GM18517 (cell line): ENCODE measurements around the gene ST6GALNAC3.

Source experiments
- ATAC-seq: cut with Tn5 transposase; IDR thresholded peaks from one replicate; pipeline ENCODE4 v1.9.1; 2021; ENCODE audit warnings: mild to moderate bottlenecking, moderate library complexity; ENCODE audit not compliant: unreplicated experiment

The ST6GALNAC3 gene

DNA sequence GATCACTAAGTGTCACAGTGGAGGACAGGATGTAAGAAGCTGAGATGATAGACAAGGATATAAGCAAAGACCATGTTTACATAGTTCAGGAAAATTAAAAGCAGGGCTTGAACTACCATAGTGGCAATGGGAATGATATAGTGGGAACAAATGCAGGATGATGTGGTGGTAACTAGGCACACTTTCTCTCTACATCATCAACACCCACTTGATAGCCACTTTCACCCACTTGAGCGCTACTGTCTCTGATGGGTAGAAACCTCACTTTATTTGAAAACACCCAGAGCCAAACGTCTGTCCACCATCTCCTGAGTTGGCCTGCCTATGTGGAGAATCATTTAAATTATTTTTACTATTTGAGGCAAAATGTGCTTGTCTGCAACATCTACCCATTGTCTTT lies 487.7 kb downstream of the ST6GALNAC3 start:
- no peak for ATAC-seq

DNA sequence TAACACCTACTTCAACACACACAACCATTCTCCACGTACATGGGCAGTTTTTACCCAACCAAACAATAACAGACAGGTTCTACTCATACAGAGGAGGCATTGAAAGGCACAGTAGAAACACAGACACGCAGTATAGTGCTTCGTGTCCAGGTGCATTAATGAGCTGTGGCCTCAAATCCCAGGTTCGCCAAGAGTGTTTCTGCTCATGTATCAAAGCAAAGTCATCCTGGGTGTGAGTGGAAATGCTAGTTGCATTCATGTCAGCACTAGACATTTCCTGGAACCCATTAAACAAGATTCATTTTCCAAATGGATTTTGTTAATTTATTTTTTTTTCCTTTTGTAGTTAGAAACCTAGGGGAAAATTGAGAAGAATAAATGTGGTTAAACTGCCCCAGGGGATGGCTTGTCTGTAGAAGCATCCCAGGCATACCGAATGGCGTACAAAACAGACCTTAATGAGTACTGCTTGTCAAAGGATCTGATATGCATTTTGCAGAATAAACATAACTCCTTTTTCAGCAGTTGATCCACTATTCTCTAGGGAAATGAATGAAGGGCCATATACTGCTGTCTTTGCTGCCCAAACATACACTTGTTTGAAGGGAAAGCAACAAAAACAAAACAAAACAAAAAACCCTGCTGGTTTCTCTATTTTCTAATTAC lies 494.2 kb downstream of the ST6GALNAC3 start:
- ATAC-seq, result no peak

DNA sequence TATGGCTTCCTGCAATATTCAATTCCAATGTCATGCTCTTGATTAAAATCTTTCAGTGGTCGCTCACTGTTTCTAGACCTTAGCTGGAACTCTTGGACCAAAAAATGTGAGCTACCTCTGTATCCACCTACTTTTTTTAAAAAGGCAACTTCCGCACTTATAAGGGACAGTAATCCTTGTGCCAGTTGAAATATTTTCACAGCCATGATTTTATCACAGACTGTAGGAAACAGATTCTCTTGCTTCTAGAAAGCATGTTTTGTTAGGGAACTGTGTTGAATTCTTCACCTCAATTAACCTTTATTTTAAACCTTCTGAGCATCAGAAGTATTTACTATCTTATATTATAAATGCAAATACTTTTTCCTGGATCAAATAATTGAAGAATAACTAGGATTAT lies 496.7 kb downstream of the ST6GALNAC3 start:
- ATAC-seq, result no peak

DNA sequence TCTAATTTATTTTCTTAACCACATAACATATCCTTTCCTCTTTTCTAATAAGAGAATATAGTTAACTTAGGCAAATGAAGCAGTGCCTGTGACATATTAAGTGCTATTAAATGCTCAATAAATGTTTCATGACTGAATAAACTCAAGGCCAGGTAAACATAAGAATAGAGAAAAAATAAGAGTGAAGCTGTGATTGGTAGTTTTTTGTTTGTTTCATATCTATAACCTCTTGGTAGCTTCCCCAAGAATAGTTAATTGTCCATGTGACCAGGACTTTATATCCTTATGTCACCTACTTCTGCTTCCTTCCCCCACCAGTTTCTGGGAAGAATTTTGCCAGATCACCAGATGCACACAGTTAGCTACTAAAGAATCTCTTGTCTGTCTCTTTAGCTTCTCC lies 497.7 kb downstream of the ST6GALNAC3 start:
- no peak for ATAC-seq

DNA sequence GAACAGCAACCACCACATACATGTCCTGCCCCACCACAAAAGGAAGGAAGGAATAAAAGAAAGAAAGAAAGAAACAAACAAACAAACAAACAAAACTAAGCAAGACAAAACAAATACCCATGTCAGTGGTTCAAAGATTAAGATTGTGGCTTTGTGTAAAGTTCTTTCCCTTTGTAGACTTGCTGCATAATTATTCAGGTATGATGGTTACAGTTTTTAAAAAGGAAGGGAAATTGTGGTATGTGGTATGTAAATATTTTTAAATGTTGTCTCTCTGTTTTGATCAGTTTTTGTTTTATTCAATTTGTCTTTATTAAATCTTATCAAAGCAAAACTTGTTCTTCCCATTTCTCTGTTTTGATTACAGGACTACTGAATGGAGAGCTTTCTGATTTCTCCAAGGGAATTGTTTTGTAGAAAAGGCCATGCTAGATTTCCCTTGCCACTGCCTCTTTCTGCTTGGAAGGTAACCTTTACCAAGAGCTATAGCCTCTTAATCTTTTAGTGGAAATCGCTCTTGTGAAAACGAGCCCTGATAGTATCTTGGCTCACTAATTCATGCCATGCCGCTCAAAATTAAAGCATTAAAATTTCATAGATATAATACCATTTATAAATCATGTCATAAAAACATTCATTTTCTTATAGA lies 502.5 kb downstream of the ST6GALNAC3 start:
- ATAC-seq, result no peak

DNA sequence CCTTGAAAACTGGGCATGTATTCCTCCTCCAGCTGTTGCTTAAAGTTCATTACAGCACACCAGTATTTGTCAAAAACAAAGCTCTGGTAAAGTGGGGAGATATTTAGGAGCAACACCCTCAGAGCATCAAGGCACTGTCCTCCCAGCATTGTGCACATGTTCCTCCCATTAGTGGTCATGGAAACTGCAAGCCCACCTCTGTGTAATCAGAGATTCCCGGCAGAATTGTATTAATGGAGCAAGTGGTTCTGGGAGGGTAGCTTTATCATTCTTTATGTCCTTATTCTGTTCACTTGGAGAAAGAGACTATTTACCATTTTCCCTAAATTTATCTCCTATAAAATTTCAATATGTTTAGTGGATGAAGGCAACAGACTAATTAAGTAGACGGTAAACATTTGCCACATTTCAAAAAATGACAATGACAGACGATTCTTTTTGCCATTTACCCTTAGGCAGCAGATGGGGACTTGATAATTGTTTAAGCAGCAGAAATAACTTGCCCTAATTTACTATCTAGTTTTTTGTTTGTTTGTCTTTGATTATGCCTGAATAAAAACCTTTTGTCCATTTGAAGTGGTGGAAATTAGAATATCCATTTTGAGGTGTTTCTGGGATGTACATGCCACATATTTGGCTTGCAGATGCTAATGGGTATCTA lies 503.1 kb downstream of the ST6GALNAC3 start:
- no peak for ATAC-seq

DNA sequence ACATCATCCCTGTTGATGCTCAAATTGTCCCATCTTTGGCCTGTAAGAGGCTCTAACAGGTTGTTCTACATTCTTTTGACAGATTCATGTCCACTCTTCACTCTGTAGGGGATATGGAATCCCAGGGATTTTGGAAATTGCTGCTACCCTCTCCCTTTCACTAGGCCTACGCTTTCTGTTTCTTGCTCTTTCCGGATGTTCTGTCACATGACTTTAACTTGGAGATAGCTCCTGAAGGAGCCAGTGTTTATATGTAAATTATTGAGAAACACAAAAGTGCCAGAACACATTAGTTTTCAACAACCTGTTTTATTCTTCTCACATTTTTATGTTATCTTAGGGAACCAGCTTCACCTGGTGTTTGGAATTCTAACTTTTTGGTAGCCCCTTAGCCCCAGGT lies 505.7 kb downstream of the ST6GALNAC3 start:
- ATAC-seq, result no peak

DNA sequence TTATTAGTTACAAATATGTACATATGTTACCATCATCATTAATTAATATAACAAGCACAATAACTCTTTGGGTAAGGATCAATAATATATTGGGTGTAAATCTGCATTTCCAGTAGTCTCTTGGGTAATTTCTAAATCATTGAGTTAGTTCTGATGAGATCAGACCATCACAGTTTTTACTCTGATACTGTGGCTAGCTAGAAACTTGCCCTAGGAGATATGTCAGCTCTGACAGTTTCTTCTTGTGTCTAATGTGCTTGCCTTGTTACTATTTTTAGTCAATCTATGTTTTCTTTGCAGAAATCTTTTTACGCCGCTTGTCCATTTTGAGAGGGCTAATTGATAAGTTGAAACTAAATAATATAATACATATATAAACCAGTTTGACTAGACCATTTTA lies 507.2 kb downstream of the ST6GALNAC3 start:
- ATAC-seq, result no peak

DNA sequence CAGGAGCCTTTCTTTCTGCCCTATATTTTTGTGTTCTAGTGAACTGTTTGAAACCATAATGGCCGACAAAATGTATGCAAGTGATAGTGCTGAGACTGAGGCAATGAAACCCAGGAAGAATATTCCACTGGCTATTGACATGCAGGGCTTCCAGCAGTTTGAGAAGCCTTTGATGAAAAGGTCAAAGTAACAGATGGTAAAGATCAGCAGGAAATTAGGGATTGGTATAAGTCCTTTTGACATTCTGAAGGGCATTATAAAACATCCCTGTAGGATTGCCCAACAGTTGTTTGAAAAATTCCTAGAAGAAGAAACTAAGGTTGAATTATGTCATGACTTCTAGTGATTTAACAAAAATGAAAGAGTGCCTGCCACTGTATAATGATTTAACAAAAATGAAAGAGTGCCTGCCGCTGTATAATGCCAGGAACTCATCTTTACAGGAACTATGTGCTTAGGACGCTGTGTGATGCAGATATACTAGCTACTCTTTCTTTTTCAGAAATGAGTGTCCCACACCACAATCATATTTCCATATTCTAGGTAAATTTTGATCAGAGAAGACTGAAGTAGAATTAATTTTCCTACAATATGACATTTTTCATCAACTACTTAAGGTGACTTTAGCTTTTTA lies 508.8 kb downstream of the ST6GALNAC3 start:
- ATAC-seq, result no peak

- no peak for ATAC-seq
Measured at GRCh38 chr1:76583875-76584477, 509.4 kb downstream of the ST6GALNAC3 start.

DNA sequence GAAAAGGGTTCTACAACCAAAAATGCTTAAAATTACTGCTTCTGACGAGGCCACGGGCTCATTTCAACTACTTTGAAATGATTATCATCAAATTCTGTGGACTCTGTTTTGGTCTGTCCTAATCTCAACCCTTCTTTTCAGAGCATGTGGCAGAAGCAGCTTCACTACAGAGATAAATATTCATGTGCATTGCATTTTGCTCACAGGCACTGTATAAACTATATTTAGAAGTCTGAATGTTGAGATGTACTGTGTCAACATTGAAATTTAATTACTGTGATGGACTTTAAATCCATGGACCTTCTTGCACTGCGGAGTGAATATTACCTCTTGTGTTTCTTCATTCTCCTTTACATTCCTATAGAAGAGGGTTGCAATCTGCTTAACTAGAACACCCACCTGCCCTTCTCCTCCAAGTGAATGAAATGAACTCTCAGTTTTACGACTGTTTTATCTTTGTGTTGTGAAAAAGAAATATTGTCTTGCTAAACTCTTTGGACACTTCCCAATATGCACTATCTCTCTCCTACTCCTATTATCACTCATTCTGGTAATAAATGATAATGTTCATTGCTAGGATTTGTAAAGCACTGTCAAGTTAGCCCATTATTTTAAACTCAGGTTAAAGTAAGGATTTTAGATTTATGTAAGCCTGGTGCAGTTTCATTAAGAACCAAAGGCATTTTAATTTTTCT lies 511.6 kb downstream of the ST6GALNAC3 start:
- no peak for ATAC-seq

- no peak for ATAC-seq
Measured at GRCh38 chr1:76587212-76587611, 512.7 kb downstream of the ST6GALNAC3 start.

- ATAC-seq, result no peak
Measured at GRCh38 chr1:76591461-76591860, 516.9 kb downstream of the ST6GALNAC3 start.

DNA sequence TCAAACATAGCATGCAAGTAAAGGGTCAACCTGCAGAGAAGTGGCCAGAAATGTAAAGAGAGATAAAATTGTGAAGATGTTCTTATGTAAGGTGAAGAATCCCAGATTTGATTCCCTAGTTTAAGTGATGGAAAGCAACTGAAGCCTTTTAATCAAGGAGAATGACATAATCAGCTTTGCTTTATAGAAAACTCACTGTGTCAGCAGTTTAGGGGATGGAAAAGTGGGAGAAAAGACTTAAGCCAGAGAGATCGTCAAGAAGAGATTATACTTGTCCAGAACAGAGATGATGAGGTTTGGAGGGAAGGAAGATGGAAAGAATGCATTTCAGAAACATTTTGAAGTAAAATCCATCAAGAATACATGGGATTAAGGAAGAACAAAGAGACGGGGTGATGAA lies 517.4 kb downstream of the ST6GALNAC3 start:
- no peak for ATAC-seq

- ATAC-seq, result no peak
Measured at GRCh38 chr1:76593141-76593540, 518.6 kb downstream of the ST6GALNAC3 start.

- no peak for ATAC-seq
Measured at GRCh38 chr1:76593618-76594017, 519.1 kb downstream of the ST6GALNAC3 start.

DNA sequence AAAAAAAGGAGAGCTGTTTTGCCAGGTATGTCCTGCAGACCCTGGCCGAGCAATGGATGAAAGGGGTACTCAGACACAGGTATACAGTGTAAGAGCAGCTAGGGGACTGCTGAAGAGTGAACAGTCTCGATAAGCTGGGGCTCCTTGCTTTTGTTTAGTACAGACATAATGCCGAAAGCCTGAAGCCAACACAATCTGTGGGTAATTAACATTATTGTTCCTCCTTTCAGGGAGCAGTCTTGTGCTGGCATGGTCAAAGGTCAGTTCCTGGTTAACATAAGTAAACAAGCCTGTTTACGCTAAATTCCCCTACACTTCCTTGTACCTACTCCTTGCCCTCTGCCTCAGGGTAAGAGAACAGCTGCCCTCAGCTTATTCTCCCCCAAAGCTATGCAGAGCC lies 520.5 kb downstream of the ST6GALNAC3 start:
- ATAC-seq, result no peak

DNA sequence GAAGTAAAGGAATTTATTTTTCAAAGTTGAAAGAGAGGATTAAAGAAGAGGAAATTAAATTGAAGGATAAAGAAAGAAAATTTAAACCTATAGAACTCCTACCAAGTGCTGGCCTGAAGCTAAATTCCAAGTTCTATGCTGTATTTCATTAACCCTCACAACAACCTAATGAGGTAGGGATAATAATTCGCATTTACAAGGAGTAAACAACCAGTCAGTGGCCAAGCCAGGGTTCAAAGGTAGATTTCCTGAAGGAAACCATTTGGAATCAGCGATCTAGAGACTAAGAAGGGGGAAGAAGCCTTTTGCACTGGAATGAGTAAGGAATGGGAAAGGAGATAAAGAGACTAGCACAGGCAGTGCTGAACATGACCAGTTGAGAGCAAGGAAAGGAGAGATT lies 526.9 kb downstream of the ST6GALNAC3 start:
- no peak for ATAC-seq

- no peak for ATAC-seq
Measured at GRCh38 chr1:76607717-76608116, 533.2 kb downstream of the ST6GALNAC3 start.

DNA sequence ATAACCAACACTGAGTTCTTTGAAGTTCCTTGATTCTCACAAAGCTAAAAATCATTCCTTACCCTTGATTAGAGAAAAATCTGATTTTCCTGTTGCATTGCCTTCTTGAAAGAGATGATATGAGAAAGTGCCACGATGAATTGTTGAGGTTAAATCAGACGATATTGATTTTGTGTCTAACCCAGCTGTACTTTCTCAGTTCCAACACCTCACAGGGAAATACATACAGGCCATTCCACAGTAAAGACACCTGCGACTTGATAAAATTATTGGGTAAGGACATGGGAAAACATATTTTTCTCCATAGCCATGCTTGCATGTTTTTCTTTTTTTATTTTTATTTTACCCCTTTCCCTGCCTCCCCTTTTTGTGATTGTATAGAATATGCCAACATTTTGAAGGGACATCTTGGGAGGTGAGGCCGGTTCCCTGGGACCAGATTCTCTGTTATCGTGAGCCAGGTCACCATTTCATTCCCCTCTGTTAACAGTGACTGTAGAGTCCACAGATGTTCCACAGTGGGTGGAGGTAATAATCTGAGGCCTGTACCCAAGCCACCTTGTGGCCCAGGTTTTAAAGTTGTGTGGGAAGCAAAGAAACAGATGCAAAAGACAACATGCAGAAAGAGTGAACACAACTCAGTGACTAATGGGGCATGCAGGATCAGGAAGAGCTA lies 537.4 kb downstream of the ST6GALNAC3 start:
- ATAC-seq, result no peak
